HEK293T (cell line): ENCODE results near the gene PYGB.

Experiments used
- ARNT ChIP-seq: fragments of 450-650 bp; IDR thresholded peaks from 2 replicates; pipeline ENCODE4 v1.6.1; 2017; ENCODE audit warnings: mild to moderate bottlenecking
- CTBP1 ChIP-seq: fragments of 450-650 bp; IDR thresholded peaks from 2 replicates; pipeline ENCODE4 v1.6.1; 2016; ENCODE audit warnings: borderline replicate concordance
- ELF4 ChIP-seq: fragments of 450-650 bp; IDR thresholded peaks from 2 replicates; pipeline ENCODE4 v1.6.1; 2017; ENCODE audit warnings: antibody characterized with exemption
- FOXA1 ChIP-seq: fragments of 450-650 bp; IDR thresholded peaks from 2 replicates; pipeline ENCODE4 v1.6.1; 2016; ENCODE audit warnings: mild to moderate bottlenecking
- FOXM1 ChIP-seq: fragments of 450-650 bp; IDR thresholded peaks from 2 replicates; pipeline ENCODE4 v1.6.1; 2017; ENCODE audit warnings: mild to moderate bottlenecking, borderline replicate concordance
- HDGF ChIP-seq: fragments of 450-650 bp; IDR thresholded peaks from 2 replicates; pipeline ENCODE4 v1.6.1; 2017; ENCODE audit warnings: antibody characterized with exemption, borderline replicate concordance
- NFRKB ChIP-seq: fragments of 450-650 bp; IDR thresholded peaks from 2 replicates; pipeline ENCODE4 v1.6.1; 2016; ENCODE audit warnings: mild to moderate bottlenecking, moderate library complexity
- TARDBP ChIP-seq: fragments of 450-650 bp; IDR thresholded peaks from 2 replicates; pipeline ENCODE4 v1.6.1; 2016
- ZNF384 ChIP-seq: fragments of 450-650 bp; IDR thresholded peaks from 2 replicates; pipeline ENCODE4 v1.6.1; 2016

GRCh38 chr20:25223765-25224720, 23.8 kb upstream of the PYGB start:
- TF ChIP-seq ZNF384 (no peak), NFRKB (no peak), ARNT (no peak), CTBP1 (no peak), HDGF (no peak), TARDBP (no peak), ELF4 (no peak), FOXM1 (no peak), FOXA1 (no peak)
